GM06990 (cell line): ENCODE data around the gene OR1F1.

Experiments
- DNase-seq: peaks from one replicate; pipeline ENCODE4 v3.0.0-alpha.2; 2011; ENCODE audit not compliant: insufficient read length; ENCODE audit errors: extremely low read depth
- H3K27me3 ChIP-seq: replicated peaks from 2 replicates; pipeline ENCODE4 v1.6.0; 2011; ENCODE audit warnings: low read length; ENCODE audit not compliant: control insufficient read depth, insufficient read depth
- H3K36me3 ChIP-seq: 2 replicates; pipeline ENCODE4 v1.5.1; 2011; ENCODE audit warnings: low read length; ENCODE audit not compliant: control insufficient read depth, insufficient read depth
- H3K4me3 ChIP-seq: replicated peaks from 2 replicates; pipeline ENCODE4 v1.5.1; 2011; ENCODE audit warnings: low read depth, mild to moderate bottlenecking, control low read depth, low read length
- TF ChIP-seq, protein P1 (sequence below): IDR thresholded peaks from 2 replicates; pipeline ENCODE4 v1.5.1; 2011; ENCODE audit warnings: low read length, control low read depth, mild to moderate bottlenecking, inconsistent platforms; ENCODE audit not compliant: insufficient read depth, poor library complexity, severe bottlenecking

Gene OR1F1

GRCh38 chr16:3223913-3224515 lies 36.0 kb downstream of the OR1F1 start:
- peaks cover 2% of the 10 kb centered on the region for H3K36me3 ChIP-seq
- no peak for DNase-seq
- no peaks in the 10 kb centered on the region for H3K27me3 ChIP-seq
- no peak overlapping the region for H3K4me3 ChIP-seq
- TF ChIP-seq, protein P1, sequence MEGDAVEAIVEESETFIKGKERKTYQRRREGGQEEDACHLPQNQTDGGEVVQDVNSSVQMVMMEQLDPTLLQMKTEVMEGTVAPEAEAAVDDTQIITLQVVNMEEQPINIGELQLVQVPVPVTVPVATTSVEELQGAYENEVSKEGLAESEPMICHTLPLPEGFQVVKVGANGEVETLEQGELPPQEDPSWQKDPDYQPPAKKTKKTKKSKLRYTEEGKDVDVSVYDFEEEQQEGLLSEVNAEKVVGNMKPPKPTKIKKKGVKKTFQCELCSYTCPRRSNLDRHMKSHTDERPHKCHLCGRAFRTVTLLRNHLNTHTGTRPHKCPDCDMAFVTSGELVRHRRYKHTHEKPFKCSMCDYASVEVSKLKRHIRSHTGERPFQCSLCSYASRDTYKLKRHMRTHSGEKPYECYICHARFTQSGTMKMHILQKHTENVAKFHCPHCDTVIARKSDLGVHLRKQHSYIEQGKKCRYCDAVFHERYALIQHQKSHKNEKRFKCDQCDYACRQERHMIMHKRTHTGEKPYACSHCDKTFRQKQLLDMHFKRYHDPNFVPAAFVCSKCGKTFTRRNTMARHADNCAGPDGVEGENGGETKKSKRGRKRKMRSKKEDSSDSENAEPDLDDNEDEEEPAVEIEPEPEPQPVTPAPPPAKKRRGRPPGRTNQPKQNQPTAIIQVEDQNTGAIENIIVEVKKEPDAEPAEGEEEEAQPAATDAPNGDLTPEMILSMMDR, result no peak

DNA sequence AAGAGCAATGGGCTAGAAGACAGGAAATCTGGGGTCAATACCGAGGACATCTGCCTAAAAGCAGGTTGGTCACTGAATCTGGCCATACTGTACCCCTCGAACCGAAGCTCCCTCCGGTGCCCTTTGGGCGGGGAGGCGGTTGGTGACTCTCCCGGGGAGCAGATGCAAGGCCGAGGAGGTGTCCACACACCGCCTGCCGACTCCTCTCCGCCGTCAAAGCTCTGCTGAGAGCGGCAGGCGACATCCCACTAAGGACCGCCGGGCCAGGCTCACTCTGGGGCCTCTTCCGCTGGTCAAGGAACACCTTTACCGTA lies 46.5 kb downstream of the OR1F1 start:
- H3K4me3 ChIP-seq, result peak overlapping the region; percentile 92
- no peak for DNase-seq
- no peaks in the 10 kb centered on the region for H3K27me3 ChIP-seq
- peaks cover 8% of the 10 kb centered on the region for H3K36me3 ChIP-seq
- TF ChIP-seq, protein P1, result no peak

GRCh38 chr16:3234857-3235561 lies 47.0 kb downstream of the OR1F1 start, which contains the start of gene ZNF200:
TSS of gene ZNF200 (minus strand) at chr16:3235158. CDS start at chr16:3233755, 1,403 bp downstream.
- peak within 1 kb of the TSS; percentile 92 for H3K4me3 ChIP-seq
- H3K27me3 ChIP-seq, result no peaks in the 10 kb centered on the region
- peak; percentile 94 for DNase-seq
- TF ChIP-seq, protein P1, result no peak
- H3K36me3 ChIP-seq, result peaks cover 8% of the 10 kb centered on the region

DNA sequence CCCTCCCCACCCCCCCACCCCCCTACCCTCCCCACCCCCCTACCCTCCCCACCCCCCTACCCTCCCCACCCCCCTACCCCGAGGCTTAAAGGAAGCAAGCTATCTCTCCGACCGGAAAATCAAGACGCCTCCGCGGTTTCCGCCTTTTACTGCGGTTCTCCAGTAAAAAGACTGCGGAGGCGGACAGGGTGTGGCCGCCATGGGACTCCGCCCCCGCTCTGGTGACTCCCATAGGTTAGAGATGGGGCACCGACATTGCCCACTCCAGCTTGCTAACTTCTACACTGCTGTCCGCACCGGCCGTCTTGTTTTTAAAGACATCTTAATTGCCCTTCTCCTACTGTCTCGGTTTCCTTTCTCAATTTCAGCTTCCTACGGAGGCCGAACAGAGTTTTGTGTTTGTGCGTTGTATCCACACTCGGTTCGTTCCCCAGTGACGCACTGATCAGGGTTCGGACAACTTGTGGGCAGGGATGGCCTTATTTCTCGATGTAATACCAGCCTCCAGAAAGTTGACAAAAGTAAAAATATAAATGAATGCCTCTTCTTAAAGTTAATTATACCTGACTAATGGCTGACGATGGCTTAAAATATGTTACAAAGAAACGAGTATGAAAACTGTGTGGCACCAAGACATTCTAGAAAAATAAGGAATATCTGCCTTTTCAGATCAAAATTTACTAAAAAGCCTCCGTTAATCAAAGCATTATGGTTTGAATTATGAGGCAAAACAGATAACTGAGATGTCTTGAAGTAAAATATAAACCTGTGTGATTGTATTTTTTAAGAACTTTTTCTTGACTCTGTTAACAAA lies 48.1 kb downstream of the OR1F1 start:
- Histone ChIP-seq H3K27me3 (no peaks in the 10 kb centered on the region), H3K4me3 (no peak overlapping the region), H3K36me3 (peaks cover 8% of the 10 kb centered on the region)
- DNase-seq, result no peak
- TF ChIP-seq, protein P1, result no peak

DNA sequence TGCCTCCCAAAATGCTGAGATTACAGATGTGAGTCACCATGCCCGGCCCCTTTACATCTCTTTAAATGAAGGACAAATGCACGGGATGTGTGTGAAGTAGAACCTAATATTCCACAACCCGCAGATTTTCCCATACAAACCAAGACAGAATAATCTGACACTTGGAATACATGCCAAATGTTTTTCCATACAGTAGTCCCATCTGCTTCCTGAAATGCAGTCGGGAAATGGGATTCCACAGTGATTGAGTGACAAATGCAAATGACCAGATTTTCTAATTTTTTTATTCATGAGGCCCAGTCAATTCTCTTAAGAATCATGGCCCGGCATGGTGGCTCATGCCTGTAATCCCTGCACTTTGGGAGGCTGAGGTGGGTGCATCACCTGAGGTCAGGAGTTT lies 53.8 kb downstream of the OR1F1 start:
- Histone ChIP-seq H3K36me3 (no peaks in the 10 kb centered on the region), H3K27me3 (no peaks in the 10 kb centered on the region), H3K4me3 (no peak overlapping the region)
- TF ChIP-seq, protein P1, result no peak
- DNase-seq, result no peak
